Fibroblast of pulmonary artery (primary cell): ENCODE data around the gene TM9SF2.

ENCODE experiments used
- DNase-seq: peaks from one replicate; pipeline ENCODE4 v3.0.0-alpha.2; 2010; ENCODE audit warnings: low read depth
- H3K4me3 ChIP-seq: replicated peaks from 2 replicates; pipeline ENCODE4 v1.5.1; 2011; ENCODE audit warnings: low read depth, mild to moderate bottlenecking, control low read depth, low read length, moderate library complexity
- CTCF ChIP-seq: IDR thresholded peaks from 2 replicates; pipeline ENCODE4 v1.5.1; 2011; ENCODE audit warnings: mild to moderate bottlenecking, control low read depth, low read length, inconsistent platforms; ENCODE audit errors: missing control alignments

Gene TM9SF2

GRCh38 chr13:99548448-99548847 is 47.2 kb downstream of the TM9SF2 start:
- no peak for DNase-seq
- TF ChIP-seq CTCF = no peak

GRCh38 chr13:99553033-99553432 is 51.8 kb downstream of the TM9SF2 start:
- DNase-seq = no peak
- H3K4me3 ChIP-seq = no peak overlapping the region
- no peak for TF ChIP-seq CTCF

More at GRCh38 chr13:99548448-99548847, 47.2 kb downstream of the TM9SF2 start:
- no peak overlapping the region for H3K4me3 ChIP-seq

GRCh38 chr13:99555149-99555548 is 53.9 kb downstream of the TM9SF2 start:
- no peak for TF ChIP-seq CTCF
- DNase-seq = no peak
- no peak overlapping the region for H3K4me3 ChIP-seq

- H3K4me3 ChIP-seq = no peak overlapping the region
- no peak for TF ChIP-seq CTCF
- DNase-seq = no peak
Observed at GRCh38 chr13:99556867-99557443, 55.7 kb downstream of the TM9SF2 start.

- H3K4me3 ChIP-seq = no peak overlapping the region
- no peak for DNase-seq
- TF ChIP-seq CTCF = no peak
Observed at GRCh38 chr13:99558570-99559180, 57.4 kb downstream of the TM9SF2 start.

GRCh38 chr13:99559560-99559959 is 58.3 kb downstream of the TM9SF2 start:
- no peak for DNase-seq
- TF ChIP-seq CTCF = no peak
- no peak overlapping the region for H3K4me3 ChIP-seq

- no peak overlapping the region for H3K4me3 ChIP-seq
- TF ChIP-seq CTCF = no peak
- no peak for DNase-seq
Observed at GRCh38 chr13:99563404-99563803, 62.1 kb downstream of the TM9SF2 start.
